Small intestine (tissue), 7 donors: ENCODE results near the gene CDC5L. TPM values are rescaled to one million over a fixed set of nuclear protein-coding genes. Genes with fewer than 3 reads are reported as not detected.

Experiments used
- DNase-seq, 2 donors: peaks; one replicate each; pipeline versions ENCODE4 v3.0.0 to v3.0.0-alpha.2; 2013
- FAIRE-seq: peaks from 2 replicates; lab custom pipeline; 2012; peaks lifted over from hg19 to GRCh38; lab: Jason Lieb, UNC
- H3K27ac ChIP-seq, 3 donors: one replicate each; pipeline ENCODE4 v1.5.1; 2013; ENCODE audit warnings: low read length in 2 of 3, mild to moderate bottlenecking in 2 of 3, control low read depth in 1 of 3, inconsistent platforms in 1 of 3, low read depth in 1 of 3, moderate library complexity in 1 of 3
- H3K27me3 ChIP-seq, 3 donors: one replicate each; pipeline ENCODE4 v1.6.1; 2013; ENCODE audit warnings: low read length in 3 of 3, inconsistent platforms in 1 of 3; ENCODE audit not compliant: control insufficient read depth in 3 of 3, insufficient read depth in 3 of 3
- H3K36me3 ChIP-seq, 3 donors: one replicate each; pipeline ENCODE4 v1.6.1; 2013; ENCODE audit warnings: low read length in 3 of 3, inconsistent platforms in 1 of 3, low read depth in 1 of 3, mild to moderate bottlenecking in 1 of 3, moderate library complexity in 1 of 3; ENCODE audit not compliant: control insufficient read depth in 3 of 3, insufficient read depth in 2 of 3
- H3K4me1 ChIP-seq, 3 donors: one replicate each; pipeline ENCODE4 v1.6.1; 2013; ENCODE audit warnings: low read length in 2 of 3, inconsistent platforms in 1 of 3, low read depth in 1 of 3, mild to moderate bottlenecking in 1 of 3, moderate library complexity in 1 of 3; ENCODE audit not compliant: control insufficient read depth in 3 of 3, insufficient read depth in 2 of 3
- H3K4me3 ChIP-seq, 3 donors: one replicate each; pipeline ENCODE4 v1.5.1; 2013; ENCODE audit warnings: low read length in 3 of 3, control low read depth in 1 of 3, inconsistent platforms in 1 of 3, low read depth in 1 of 3, mild to moderate bottlenecking in 1 of 3, moderate library complexity in 1 of 3
- H3K9me3 ChIP-seq, 2 donors: one replicate each; pipeline ENCODE4 v1.6.1; 2013; ENCODE audit warnings: low read depth in 1 of 2, low read length in 1 of 2; ENCODE audit not compliant: control insufficient read depth in 2 of 2, insufficient read depth in 1 of 2
- WGBS, 3 donors: extraction: QIAGEN DNeasy Blood & Tissue Kit; methylation state at CpG; one replicate each; pipeline ENCODE4 v1.1.7; 2013; 5-methylcytosine and 5-hydroxymethylcytosine counted together
- polyA plus RNA-seq, 4 donors: library from polyadenylated mRNA; stranded (reverse) in 3 of 4; unstranded in 1 of 4; fragments of 200-250 nt in 3 of 4; fragments of 120-200 nt in 1 of 4; gene quantifications; one replicate each; pipeline versions ENCODE4 v1.2.1 to v1.2.3, GENCODE V29; 2013
- donor health status: healthy with polysubstance abuse.
- donor health status: control.
- donor health status: control.
- donor health status: Bipolar disorder and iron deficiency.
- donor health status: healthy.

CDC5L gene
- polyA plus RNA-seq, 4 donors, result 8.6 to 21.2 (median 9.7) TPM

DNA sequence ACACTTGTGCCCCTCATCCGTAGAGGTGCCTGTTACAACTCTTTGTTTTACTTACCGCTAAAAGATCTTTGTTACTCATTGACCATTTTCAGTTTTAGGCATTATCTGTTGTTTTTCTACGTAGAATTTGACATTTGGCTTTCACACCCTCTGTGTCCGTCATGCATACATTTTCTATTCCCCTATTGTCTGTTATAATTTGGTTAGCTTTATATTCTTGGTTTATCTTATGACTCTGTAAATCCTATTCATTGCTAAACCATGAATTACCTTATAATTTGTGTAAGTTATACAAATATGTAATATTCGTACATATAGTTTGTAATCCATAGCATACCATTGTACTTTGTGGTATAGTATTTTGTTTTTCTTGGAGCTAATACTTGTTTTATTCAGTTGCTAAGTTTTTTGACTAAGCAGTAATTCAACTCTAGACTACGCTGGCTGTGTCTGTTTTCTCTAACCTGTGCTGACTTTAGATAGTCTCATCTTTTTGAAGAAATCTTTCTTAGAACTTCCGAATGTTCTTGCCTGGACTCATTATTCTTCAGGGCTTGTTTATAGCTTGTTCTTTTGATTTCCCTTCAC, 21.8 kb downstream of the CDC5L start:
- no peaks in the 10 kb centered on the region for H3K27me3 ChIP-seq
- H3K9me3 ChIP-seq, result no peaks in the 10 kb centered on the region
- 79 to 82% (median 81%) methylated on average over 7 of the region's 7 CpGs for WGBS, 3 donors
- peaks cover 17 to 37% (median 26%) of the 10 kb centered on the region in 3 donors for H3K36me3 ChIP-seq
- DNase-seq (no peak), FAIRE-seq (no peak)
- no peak overlapping the region for H3K4me3 ChIP-seq
- H3K27ac ChIP-seq, result no peak overlapping the region
- H3K4me1 ChIP-seq, result no peaks in the 10 kb centered on the region

DNA sequence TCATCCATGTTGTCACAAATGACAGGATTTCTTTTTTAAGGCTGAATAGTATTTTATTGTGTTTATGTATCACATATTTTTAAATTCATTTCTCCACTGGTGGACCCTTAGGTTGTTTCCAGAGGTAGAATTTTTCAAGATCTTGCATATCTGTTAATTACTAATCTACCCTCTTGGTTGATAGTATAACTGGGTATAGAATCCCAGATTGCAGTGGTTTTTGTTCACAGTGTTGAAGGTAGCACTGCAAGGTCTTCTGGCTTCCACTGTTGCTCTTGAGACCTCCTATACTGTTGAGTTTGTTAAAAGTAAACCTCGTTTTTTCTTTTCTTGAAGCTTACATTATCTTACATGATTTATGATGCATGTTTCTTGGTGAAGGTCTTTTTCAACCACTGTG, 22.9 kb downstream of the CDC5L start:
- Histone ChIP-seq H3K9me3 (no peaks in the 10 kb centered on the region), H3K4me3 (no peak overlapping the region), H3K27ac (no peak overlapping the region), H3K27me3 (no peaks in the 10 kb centered on the region), H3K4me1 (no peaks in the 10 kb centered on the region), H3K36me3 (peaks cover 18 to 34% (median 20%) of the 10 kb centered on the region in 3 donors)
- no peak for DNase-seq
- no peak for FAIRE-seq
- WGBS, 3 donors, result 85 to 96% (median 88%) methylated on average over 1 of the region's 1 CpG

DNA sequence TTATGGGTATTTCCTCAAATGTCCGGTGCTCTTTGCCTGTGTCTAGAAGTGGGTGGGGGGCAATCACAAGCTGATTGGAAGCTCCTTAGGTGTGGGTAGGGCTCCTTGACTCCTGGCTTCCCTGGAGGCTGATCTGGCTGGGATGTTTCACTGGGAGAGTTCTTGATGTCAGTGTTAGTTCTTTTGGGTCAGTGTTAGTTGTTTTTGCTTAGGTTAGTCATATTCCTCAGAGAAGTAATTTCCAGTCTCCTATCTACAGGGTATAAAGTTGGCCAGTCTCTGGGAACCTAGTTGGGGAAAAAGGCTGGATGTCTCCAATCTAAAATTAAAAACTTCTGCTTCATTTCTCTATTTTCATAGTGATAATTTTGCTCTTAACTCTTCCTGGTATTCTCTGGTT, 23.6 kb downstream of the CDC5L start:
- Histone ChIP-seq H3K4me1 (no peaks in the 10 kb centered on the region), H3K27me3 (no peaks in the 10 kb centered on the region), H3K27ac (no peak overlapping the region), H3K4me3 (no peak overlapping the region), H3K36me3 (peaks cover 20 to 33% (median 20%) of the 10 kb centered on the region in 3 donors), H3K9me3 (no peaks in the 10 kb centered on the region)
- DNase-seq (no peak), FAIRE-seq (no peak)
- 86 to 100% (median 91%) methylated on average over 1 of the region's 1 CpG for WGBS, 3 donors

DNA sequence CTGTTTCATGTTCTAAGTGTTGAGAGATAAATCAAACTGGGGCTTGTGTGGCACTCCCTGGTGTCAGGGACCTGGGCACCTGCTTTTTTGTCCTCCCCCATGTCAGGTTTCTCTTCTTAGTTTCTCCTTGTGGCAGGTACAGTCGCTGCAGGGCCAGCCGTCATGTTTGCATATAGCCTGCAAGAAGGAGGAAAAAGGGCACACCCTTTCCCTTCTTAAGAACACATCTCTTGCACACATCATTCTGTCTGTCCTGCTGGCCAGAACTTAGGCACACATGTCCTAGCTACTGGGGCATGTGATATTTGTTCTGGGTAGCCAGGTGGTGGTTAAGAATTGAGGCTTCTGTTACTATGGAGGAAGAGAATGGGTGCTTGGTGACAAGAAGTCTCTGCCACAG, 27.9 kb downstream of the CDC5L start:
- H3K9me3 ChIP-seq, result no peaks in the 10 kb centered on the region
- peaks cover 6 to 35% (median 13%) of the 10 kb centered on the region in 3 donors for H3K36me3 ChIP-seq
- no peak overlapping the region for H3K4me3 ChIP-seq
- FAIRE-seq (no peak), DNase-seq (peak in 1 of 2 donors; percentile 18)
- H3K27me3 ChIP-seq, result no peaks in the 10 kb centered on the region
- H3K4me1 ChIP-seq, result no peaks in the 10 kb centered on the region
- WGBS, 3 donors, result 75 to 94% (median 82%) methylated on average over 2 of the region's 2 CpGs
- H3K27ac ChIP-seq, result no peak overlapping the region

DNA sequence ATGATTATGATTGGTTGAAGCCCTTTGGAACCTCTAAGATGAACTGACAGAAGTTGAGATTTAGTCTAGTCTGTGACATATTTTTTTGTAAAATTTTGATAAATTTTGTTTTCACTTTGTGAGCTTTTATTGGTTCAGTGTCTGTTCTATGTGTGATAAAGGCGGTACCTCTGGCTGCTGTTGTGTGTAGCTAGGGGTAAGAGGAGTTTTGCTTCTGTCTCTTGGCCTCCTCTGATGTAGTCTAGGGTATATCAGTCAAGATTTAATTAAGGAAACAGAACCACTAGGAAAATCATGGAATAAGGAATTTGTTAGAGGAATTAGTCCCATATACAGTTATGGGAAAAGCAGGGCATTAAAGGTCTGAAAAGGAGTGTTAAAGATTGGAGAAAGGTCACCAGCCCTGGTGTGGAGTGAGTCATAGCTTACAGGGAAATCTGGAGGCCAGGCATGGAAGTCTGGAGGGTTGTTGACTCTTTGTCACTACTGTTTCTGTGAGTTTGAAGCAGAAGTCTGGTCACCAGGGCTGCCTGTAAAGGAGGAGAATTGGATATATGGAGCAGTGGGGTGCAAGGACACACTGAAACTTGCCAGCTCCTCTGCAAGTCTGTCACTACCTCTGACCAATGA, 28.5 kb downstream of the CDC5L start:
- Histone ChIP-seq H3K4me3 (no peak overlapping the region), H3K27me3 (no peaks in the 10 kb centered on the region), H3K27ac (no peak overlapping the region), H3K4me1 (no peaks in the 10 kb centered on the region), H3K36me3 (peaks cover 6 to 35% (median 16%) of the 10 kb centered on the region in 3 donors), H3K9me3 (no peaks in the 10 kb centered on the region)
- 86 to 97% (median 96%) methylated on average over 1 of the region's 1 CpG for WGBS, 3 donors
- FAIRE-seq (no peak), DNase-seq (peak; percentile 16 to 20)

DNA sequence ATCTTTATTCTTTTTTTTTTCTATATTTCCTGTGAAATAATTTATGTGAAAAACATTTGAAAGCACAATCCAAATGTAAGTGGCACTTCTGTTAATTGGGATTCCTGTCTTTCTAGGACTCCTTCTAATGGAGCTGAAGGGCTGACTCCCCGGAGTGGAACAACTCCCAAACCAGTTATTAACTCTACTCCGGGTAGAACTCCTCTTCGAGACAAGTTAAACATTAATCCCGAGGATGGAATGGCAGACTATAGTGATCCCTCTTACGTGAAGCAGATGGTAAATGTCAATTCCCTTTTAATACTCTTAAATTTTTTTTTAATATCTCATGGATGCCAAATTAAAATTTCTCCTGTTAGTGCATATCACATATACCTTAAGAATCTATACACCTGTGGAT, 35.0 kb downstream of the CDC5L start:
- Histone ChIP-seq H3K9me3 (no peaks in the 10 kb centered on the region), H3K27ac (no peak overlapping the region), H3K36me3 (peaks cover 10 to 25% (median 10%) of the 10 kb centered on the region in 3 donors), H3K27me3 (no peaks in the 10 kb centered on the region), H3K4me3 (no peak overlapping the region), H3K4me1 (no peaks in the 10 kb centered on the region)
- WGBS, 3 donors, result 18 to 65% (median 44%) methylated on average over 5 of the region's 5 CpGs
- FAIRE-seq (no peak), DNase-seq (peak; percentile 23 to 29)

DNA sequence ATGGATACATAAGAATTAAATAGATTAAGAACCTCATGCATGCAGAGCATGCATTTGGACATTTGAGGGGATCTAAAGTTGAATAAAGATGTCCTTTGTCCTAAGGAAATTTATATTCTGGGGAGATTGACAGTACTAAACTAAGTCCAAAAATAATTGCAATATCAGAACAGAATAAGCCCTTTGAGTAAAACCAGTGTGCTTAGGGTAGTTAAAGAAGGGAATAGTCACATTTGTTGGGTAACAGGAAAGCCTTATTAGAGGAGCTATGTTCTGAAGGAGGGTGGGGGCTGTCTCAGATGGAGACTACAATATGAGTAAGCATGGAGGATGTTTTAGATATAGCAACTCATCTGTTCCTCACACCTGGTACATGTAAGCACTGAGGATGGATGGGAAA, 35.8 kb downstream of the CDC5L start:
- no peaks in the 10 kb centered on the region for H3K27me3 ChIP-seq
- H3K9me3 ChIP-seq, result no peaks in the 10 kb centered on the region
- H3K4me1 ChIP-seq, result no peaks in the 10 kb centered on the region
- FAIRE-seq, result no peak
- H3K36me3 ChIP-seq, result peaks cover 10 to 26% (median 10%) of the 10 kb centered on the region in 3 donors
- H3K4me3 ChIP-seq, result no peak overlapping the region
- H3K27ac ChIP-seq, result no peak overlapping the region
- DNase-seq, result no peak

DNA sequence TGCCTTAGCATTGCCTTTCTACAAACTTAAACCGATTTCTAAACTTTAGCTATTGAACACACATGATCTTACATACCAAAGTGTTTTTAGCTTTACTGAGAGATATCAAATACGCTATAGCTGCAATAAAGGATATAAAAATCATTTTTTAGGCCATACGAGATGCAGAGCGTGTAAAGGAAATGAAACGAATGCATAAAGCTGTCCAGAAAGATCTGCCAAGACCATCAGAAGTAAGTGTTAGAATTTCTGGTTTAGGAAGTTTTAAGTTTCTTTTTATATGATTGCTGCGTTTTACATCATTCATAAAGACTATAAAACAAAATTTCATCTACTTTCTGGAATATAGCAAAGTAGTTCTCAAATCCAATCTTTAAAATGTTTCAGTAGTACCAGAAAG, 38.4 kb downstream of the CDC5L start:
- Histone ChIP-seq H3K4me1 (no peaks in the 10 kb centered on the region), H3K27me3 (no peaks in the 10 kb centered on the region), H3K27ac (no peak overlapping the region), H3K9me3 (no peaks in the 10 kb centered on the region), H3K4me3 (no peak overlapping the region), H3K36me3 (peaks cover 10 to 22% (median 13%) of the 10 kb centered on the region in 3 donors)
- no peak for FAIRE-seq
- no peak for DNase-seq
- WGBS, 3 donors, result 93 to 97% (median 95%) methylated on average over 6 of the region's 6 CpGs
